CD14-positive monocyte (primary cell): ENCODE measurements around the gene C4BPA. TPM values are rescaled to one million over a fixed set of nuclear protein-coding genes. Genes with fewer than 3 reads are reported as not detected.

Experiments used
- DNase-seq, 3 donors: peaks; one replicate each; pipeline ENCODE4 v3.0.0-alpha.2; 2011 to 2022
- H2AFZ ChIP-seq: 2 replicates; pipeline ENCODE4 v1.6.0; 2012; ENCODE audit warnings: mild to moderate bottlenecking, low read depth, low read length, inconsistent platforms; ENCODE audit not compliant: insufficient read depth, poor library complexity, severe bottlenecking
- H3K27ac ChIP-seq, 2 donors: 1 replicate in 1 of 2; 2 replicates in 1 of 2; pipeline ENCODE4 v1.5.1; 2012 to 2013; ENCODE audit warnings: low read length in 2 of 2, control low read depth in 1 of 2, inconsistent platforms in 1 of 2, low read depth in 1 of 2, mild to moderate bottlenecking in 1 of 2
- H3K27me3 ChIP-seq, 2 donors: one replicate each; pipeline versions ENCODE4 v1.6.0 to v1.6.1; 2011 to 2013; ENCODE audit warnings: low read length in 2 of 2; ENCODE audit not compliant: control insufficient read depth in 2 of 2, insufficient read depth in 2 of 2
- H3K36me3 ChIP-seq, 2 donors: replicated peaks in 1 of 2; 1 replicate in 1 of 2; 2 replicates in 1 of 2; pipeline versions ENCODE4 v1.5.1 to v1.6.1; 2012 to 2013; ENCODE audit warnings: low read length in 2 of 2, control low read depth in 1 of 2, inconsistent platforms in 1 of 2, mild to moderate bottlenecking in 1 of 2; ENCODE audit not compliant: insufficient read depth in 2 of 2, control insufficient read depth in 1 of 2
- H3K4me1 ChIP-seq, 2 donors: 1 replicate in 1 of 2; 2 replicates in 1 of 2; pipeline versions ENCODE4 v1.5.1 to v1.6.1; 2012 to 2013; ENCODE audit warnings: low read length in 2 of 2, control low read depth in 1 of 2, inconsistent platforms in 1 of 2, mild to moderate bottlenecking in 1 of 2, moderate library complexity in 1 of 2; ENCODE audit not compliant: insufficient read depth in 2 of 2, control insufficient read depth in 1 of 2
- H3K4me2 ChIP-seq: replicated peaks from 2 replicates; pipeline ENCODE3; 2012; ENCODE audit warnings: low read length, moderate library complexity, mild to moderate bottlenecking; ENCODE audit not compliant: poor library complexity, severe bottlenecking; ENCODE audit errors: extremely low read depth
- H3K4me3 ChIP-seq, 3 experiments: fragments of 200-600 bp in 1 of 3; sonication (generic) in 1 of 3; replicated peaks in 1 of 3; 1 replicate in 2 of 3; 2 replicates in 1 of 3; pipeline ENCODE4 v1.5.1; 2011 to 2013; ENCODE audit warnings: low read length in 3 of 3, mild to moderate bottlenecking in 3 of 3, control low read depth in 2 of 3, low read depth in 2 of 3, inconsistent platforms in 1 of 3, moderate library complexity in 1 of 3
- H3K79me2 ChIP-seq: 2 replicates; pipeline ENCODE4 v1.6.0; 2012; ENCODE audit warnings: mild to moderate bottlenecking, control low read depth, inconsistent platforms, low read length, moderate library complexity; ENCODE audit not compliant: insufficient read depth
- H3K9ac ChIP-seq: 2 replicates; pipeline ENCODE4 v1.6.0; 2017; ENCODE audit warnings: low read length, mild to moderate bottlenecking; ENCODE audit not compliant: insufficient read depth, poor library complexity, severe bottlenecking
- H3K9me3 ChIP-seq, 2 donors: replicated peaks in 1 of 2; 1 replicate in 1 of 2; 2 replicates in 1 of 2; pipeline versions ENCODE4 v1.5.1 to v1.6.1; 2012 to 2013; ENCODE audit warnings: low read length in 2 of 2, control low read depth in 1 of 2; ENCODE audit not compliant: control insufficient read depth in 1 of 2, insufficient read depth in 1 of 2
- H4K20me1 ChIP-seq: 2 replicates; pipeline ENCODE4 v1.6.0; 2012; ENCODE audit warnings: mild to moderate bottlenecking, low read length, control low read depth, moderate library complexity; ENCODE audit not compliant: insufficient read depth
- H3K27ac Mint-ChIP-seq, 7 donors: one replicate each; pipeline ENCODE4 v1.8.0; 2020; ENCODE audit warnings: mild to moderate bottlenecking in 7 of 7, mixed read lengths in 7 of 7, moderate library complexity in 6 of 7, inconsistent platforms in 2 of 7
- H3K27me3 Mint-ChIP-seq, 3 donors: one replicate each; pipeline ENCODE4 v1.8.0; 2021 to 2022; ENCODE audit warnings: low read depth in 3 of 3, mild to moderate bottlenecking in 3 of 3, mixed read lengths in 3 of 3, moderate library complexity in 3 of 3, inconsistent platforms in 1 of 3
- H3K36me3 Mint-ChIP-seq, 2 donors: one replicate each; pipeline ENCODE4 v1.8.0; 2020; ENCODE audit warnings: mixed read lengths in 2 of 2, inconsistent platforms in 1 of 2, mild to moderate bottlenecking in 1 of 2
- H3K4me1 Mint-ChIP-seq: one replicate; pipeline ENCODE4 v1.8.0; 2020; ENCODE audit warnings: mild to moderate bottlenecking, mixed read lengths
- H3K4me3 Mint-ChIP-seq, 2 donors: one replicate each; pipeline ENCODE4 v1.8.0; 2020; ENCODE audit warnings: mild to moderate bottlenecking in 2 of 2, mixed read lengths in 2 of 2, moderate library complexity in 1 of 2
- H3K9me3 Mint-ChIP-seq, 7 donors: one replicate each; pipeline ENCODE4 v1.8.0; 2020 to 2022; ENCODE audit warnings: mixed read lengths in 7 of 7, mild to moderate bottlenecking in 6 of 7, moderate library complexity in 6 of 7, inconsistent platforms in 2 of 7
- CTCF ChIP-seq: fragments of 200-600 bp; IDR thresholded peaks from one replicate; pipeline ENCODE4 v1.8.0; 2022; ENCODE audit warnings: antibody characterized with exemption, mild to moderate bottlenecking
- WGBS: methylation state at CpG from one replicate; pipeline ENCODE4 v1.1.5; 2013; ENCODE audit warnings: missing lambda C conversion rate; ENCODE audit not compliant: insufficient coverage; 5-methylcytosine and 5-hydroxymethylcytosine counted together
- intact Hi-C, 2 donors: fragments of 100-400 bp; cut with micrococcal nuclease; formaldehyde crosslinking; loops; one replicate each; pipeline versions ENCODE4 v1.15.0 to v1.15.1; 2023
- polyA plus RNA-seq, 3 donors: library from polyadenylated mRNA; depleted of rRNA in 1 of 3; unstranded in 2 of 3; stranded (reverse) in 1 of 3; fragments of 300-500 nt in 2 of 3; fragments of >200 nt in 1 of 3; fragmentation: Illumina TruSeq in 2 of 3; gene quantifications; 1 replicate in 2 of 3; 2 replicates in 1 of 3; pipeline ENCODE4 v1.2.3, GENCODE V29; 2012 to 2021

Gene C4BPA
- polyA plus RNA-seq, 3 donors = 0.09 to 0.25 (median 0.13) TPM

DNA sequence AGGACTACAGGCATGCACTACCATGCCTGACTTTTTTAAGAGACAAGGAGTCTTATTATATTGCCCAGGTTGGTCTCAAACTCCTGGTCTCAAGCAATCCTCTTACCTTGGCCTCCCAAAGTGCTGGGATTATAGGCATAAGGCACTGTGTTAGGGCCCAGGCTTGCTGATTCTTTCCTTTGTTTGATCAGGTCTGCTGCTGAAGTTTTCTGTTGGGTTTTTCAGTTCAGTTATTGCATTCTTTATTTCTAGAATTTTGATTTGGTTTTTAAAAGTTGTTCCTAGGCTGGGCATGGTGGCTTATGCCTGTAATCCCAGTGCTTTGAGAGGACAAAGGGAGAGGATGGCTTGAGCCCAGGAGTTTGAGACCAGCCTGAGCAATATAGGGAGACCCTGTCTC, 47.9 kb downstream of the C4BPA start:
- H3K36me3 ChIP-seq = no peaks in the 10 kb centered on the region
- H3K27ac ChIP-seq = no peak overlapping the region
- peaks cover 23 to 28% of the 10 kb centered on the region in 2 donors for H3K4me1 ChIP-seq
- no peak overlapping the region for H3K9ac ChIP-seq
- Mint-ChIP-seq H3K9me3 (peaks cover 8 to 23% (median 12%) of the 10 kb centered on the region in 7 donors), H3K36me3 (peaks cover 2% of the 10 kb centered on the region in 2 donors), H3K27me3 (peaks cover 0 to 3% (median 0%) of the 10 kb centered on the region in 3 donors), H3K27ac (no peak overlapping the region), H3K4me1 (peaks cover 26% of the 10 kb centered on the region), H3K4me3 (no peak overlapping the region)
- intact Hi-C loops = no loop called here
- no peak for TF ChIP-seq CTCF
- H2AFZ ChIP-seq = no peak overlapping the region
- no peak overlapping the region for H3K4me3 ChIP-seq
- DNase-seq = no peak
- no peaks in the 10 kb centered on the region for H3K79me2 ChIP-seq
- no peaks in the 10 kb centered on the region for H3K27me3 ChIP-seq
- H4K20me1 ChIP-seq = no peaks in the 10 kb centered on the region
- H3K9me3 ChIP-seq = peaks cover 12 to 14% of the 10 kb centered on the region in 2 donors
- no peak overlapping the region for H3K4me2 ChIP-seq

- no peak overlapping the region for H3K27ac Mint-ChIP-seq
- H3K9me3 Mint-ChIP-seq = peaks cover 8 to 23% (median 12%) of the 10 kb centered on the region in 7 donors
- peaks cover 2% of the 10 kb centered on the region in 2 donors for H3K36me3 Mint-ChIP-seq
- Histone ChIP-seq H4K20me1 (no peaks in the 10 kb centered on the region), H3K4me1 (peaks cover 24 to 31% of the 10 kb centered on the region in 2 donors), H3K36me3 (no peaks in the 10 kb centered on the region), H3K27me3 (no peaks in the 10 kb centered on the region), H3K79me2 (no peaks in the 10 kb centered on the region), H3K27ac (no peak overlapping the region), H3K4me2 (no peak overlapping the region), H3K9me3 (peaks cover 12 to 14% of the 10 kb centered on the region in 2 donors), H2AFZ (no peak overlapping the region), H3K4me3 (no peak overlapping the region), H3K9ac (no peak overlapping the region)
- WGBS = 100% methylated on average over 3 of the region's 5 CpGs
- peaks cover 0 to 3% (median 0%) of the 10 kb centered on the region in 3 donors for H3K27me3 Mint-ChIP-seq
- H3K4me1 Mint-ChIP-seq = peaks cover 29% of the 10 kb centered on the region
- DNase-seq = no peak
- TF ChIP-seq CTCF = no peak
- intact Hi-C loops = no loop called here
- H3K4me3 Mint-ChIP-seq = no peak overlapping the region
These were observed 48.9 kb downstream of the C4BPA start for GRCh38 chr1:207152792-207153468.
